RPMI8226 (cell line): ENCODE measurements around the gene OR4E1.
A peak's percentile ranks its signal among the peaks of the same experiment; 100 is the strongest.
"Not testable (repeated sequence)": the region's sequence is repeated elsewhere in the genome, so short reads cannot be mapped to it uniquely, and the experiment has no call there.

Experiments used
- DNase-seq: peaks from one replicate; pipeline ENCODE4 v3.0.0-alpha.2; 2015

Gene OR4E1, protein sequence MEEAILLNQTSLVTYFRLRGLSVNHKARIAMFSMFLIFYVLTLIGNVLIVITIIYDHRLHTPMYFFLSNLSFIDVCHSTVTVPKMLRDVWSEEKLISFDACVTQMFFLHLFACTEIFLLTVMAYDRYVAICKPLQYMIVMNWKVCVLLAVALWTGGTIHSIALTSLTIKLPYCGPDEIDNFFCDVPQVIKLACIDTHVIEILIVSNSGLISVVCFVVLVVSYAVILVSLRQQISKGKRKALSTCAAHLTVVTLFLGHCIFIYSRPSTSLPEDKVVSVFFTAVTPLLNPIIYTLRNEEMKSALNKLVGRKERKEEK

DNA sequence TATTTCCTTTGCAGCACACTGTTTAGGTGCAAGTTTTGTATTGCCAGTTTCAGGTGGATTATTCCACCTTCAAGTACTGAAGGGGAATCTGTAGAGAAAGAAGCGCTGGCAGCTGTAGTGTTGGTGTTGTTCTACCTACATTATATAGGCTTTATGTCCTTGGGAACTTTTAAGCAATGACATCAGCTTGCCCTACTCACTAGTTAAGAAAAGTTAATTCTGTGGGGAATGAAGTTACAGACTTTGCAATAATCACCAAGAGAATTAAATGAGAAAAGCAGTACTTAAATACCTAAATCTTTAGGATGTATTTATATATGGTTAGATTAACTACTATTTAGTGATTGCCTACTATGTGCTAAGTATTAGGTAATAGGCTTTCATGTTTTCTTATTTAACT is at the start of gene OR4E1:
TSS of gene OR4E1 (minus strand) at position 101 of the 400 bp plus-strand sequence. CDS start 2,883 bp downstream, outside the sequence.
- no peak for DNase-seq

DNA sequence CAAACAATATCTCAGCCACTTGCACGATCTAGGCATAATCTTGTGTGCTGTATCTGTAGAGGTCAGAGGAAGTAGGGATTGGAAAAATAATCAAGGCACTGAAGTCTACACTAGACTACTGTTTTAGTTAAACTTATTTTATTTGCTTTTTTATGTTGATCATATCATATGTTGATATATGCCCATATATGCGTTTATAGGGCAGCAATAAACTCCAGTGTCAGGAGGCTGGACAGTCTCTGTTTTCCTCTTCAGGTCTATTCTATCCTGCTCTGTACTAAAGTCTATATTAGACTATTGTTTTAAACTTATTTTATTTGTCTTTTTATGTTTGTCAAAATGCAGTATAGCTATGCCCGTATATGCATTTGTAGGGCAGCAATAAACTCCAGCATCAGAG is 47.9 kb upstream of the OR4E1 start:
- DNase-seq, result no peak

DNA sequence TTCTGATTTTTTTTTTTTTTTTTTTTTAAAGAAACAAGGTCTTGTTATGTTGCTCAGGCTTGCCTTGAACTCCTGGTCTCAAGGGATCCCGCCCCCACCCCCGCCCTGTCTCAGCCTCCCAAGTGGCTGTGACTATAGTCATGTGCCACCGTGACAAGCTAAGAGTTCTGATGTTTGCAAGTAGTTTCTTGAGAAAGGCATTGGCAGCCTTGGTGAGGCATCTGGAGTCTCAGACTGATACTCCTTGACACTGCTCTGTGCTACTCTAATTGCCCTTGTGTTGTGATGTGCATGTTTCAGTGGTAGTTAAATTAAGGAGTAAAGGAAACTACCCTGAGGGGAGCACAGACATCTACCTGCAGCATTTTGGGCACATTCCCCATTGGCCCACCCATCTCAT is 46.2 kb upstream of the OR4E1 start:
- no peak for DNase-seq

DNA sequence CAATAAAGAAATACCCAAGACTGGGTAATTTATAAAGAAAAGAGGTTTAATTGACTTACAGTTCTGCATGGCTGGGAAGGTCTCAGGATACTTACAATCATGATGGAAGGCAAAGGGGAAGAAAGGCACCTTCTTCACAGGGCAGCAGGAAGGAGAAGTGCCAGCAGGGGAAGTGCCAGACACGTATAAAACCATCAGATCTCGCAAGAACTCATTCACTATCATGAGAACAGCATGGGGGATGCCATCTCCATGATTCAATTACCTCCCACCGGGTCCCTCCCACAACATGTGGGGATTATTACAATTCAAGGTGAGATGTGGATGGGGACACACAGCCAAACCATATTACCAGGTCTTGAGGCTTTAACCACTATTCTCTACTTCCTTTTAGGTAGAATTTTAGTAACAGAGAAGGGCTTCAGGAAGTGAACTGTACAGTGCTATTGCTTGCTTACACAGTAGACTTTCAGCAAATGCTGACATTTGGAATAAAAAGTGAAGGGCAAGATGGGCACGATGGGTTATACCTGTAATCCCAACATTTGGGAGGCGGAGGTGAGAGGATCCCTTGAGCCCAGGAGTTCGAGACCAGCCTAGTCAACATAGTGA is 40.8 kb upstream of the OR4E1 start:
- no peak for DNase-seq

DNA sequence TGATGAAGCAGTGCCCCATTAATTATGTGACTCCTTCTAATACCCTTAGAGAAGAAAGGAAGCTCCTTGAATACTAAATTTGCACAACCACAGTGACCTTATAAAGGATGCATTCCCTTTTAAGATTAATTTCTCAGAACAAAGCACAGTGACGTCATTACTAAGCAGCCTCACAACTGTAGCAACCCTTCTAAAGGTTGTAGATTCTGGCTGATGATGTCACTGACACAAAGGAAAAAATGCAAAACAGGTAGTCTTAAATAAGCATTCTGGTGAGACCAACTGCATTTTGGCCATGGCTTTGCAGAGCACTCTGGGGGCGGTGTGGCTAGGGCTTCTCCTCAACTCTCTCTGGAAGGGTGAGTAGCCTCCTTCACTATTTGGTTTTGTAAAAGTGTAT is 38.4 kb upstream of the OR4E1 start:
- no peak for DNase-seq

DNA sequence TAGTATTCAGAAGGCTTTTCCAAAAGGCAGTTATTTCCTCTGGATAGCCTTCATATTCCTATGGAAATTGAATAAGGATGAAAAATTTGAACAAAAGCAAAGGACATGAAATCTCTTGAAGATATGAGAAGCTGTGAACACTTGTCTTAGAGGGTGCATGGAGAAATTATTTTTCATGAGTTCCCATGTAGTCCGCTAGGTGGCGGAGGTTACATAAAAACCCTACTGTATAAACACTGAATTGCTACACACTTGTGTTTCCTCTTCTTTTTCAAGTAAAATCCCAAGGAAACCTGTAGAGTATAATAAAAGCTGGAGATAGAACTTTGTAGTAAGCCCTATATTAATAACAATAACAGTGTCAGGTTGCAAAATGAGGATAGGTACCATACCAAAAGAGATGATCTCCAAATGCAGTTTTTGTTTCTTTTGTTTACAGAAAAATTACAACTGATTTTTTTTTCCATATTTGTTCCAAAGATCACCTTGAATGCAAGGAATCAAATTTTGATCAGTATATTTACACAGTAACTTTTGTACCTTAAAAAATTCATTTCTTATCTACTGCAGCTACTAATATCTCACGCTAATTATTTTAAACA is 37.8 kb upstream of the OR4E1 start:
- DNase-seq, result peak; percentile 36

DNA sequence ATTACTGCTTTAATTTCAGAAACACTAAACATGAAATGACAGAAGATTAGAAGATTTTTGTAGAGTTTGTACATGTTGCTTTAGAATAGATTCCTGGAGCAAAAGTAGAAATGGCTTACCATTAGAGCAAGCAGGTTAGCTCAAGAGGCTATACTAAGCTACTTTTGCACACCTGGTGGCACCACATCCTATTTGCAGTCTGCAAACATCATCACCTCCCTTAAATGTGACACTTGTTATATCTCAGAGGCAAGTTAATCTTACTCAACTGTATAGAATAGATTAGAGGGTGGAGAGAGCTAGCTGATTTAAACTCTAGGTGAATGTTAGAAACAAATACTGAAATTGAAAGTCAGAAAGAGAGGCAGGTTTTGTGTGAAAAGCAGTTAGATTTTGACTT is 30.7 kb upstream of the OR4E1 start:
- DNase-seq, result no peak

DNA sequence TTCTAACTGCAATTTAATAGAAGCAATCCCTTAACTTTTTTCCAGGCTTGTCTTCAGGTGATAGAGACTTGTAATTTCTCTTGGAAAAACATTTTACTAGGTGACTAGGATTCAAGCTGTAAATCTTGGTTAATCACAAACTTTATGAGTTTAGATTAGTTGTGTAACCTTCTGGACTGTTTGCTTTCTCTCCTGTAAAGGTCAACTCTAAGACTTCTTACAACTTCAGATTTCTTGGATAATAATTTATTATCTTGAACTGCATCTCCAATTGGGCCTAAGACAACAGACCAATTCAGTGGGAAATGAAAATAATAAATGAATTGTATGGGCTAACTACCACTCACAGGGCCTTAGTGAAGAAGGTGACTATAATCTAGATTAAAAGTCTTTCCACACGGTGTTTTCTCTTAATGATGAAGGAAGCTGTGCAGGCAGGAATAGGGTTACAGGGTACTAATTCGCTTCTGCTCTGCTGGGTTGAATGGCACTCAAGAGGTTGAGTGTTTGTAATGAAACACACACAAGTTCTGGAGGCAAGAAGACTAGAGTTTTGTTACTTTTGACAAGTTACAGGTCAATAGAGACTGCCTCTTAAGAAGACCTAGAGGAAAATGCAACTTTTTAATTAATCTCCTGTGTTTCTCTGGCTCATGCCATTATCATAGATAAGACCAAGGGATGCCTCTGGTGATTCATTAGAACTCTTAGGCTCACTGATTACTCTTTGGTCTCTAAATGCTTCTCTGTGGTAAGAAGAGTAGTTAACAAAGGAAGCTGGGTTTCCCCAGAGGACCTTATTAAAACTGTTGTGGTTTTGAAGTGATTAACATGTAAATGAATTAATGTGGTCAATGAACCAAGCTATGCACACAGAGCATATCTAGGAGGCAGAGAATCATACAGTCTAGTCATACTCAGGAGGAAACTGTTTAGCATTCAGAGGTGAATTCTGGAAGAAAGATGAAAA is 30.0 kb upstream of the OR4E1 start:
- no peak for DNase-seq

DNA sequence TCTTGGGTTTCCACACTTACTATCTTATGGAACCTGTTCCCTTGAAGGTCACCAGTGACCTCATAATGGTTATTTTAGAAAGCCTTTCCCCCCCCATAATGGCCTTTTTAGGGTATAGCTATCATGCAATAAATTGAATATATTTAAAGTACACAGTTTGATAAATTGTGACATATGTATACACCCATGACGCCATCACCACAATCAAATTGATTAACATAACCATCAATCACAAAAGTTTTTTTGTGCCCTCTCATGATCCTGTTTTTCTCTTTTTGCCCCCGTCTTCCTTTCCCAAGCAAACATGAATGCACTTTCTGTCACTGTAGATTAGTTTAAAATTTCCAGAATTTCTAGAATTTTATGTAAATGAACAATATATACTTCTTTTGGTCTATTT is 28.7 kb upstream of the OR4E1 start:
- DNase-seq, result no peak

DNA sequence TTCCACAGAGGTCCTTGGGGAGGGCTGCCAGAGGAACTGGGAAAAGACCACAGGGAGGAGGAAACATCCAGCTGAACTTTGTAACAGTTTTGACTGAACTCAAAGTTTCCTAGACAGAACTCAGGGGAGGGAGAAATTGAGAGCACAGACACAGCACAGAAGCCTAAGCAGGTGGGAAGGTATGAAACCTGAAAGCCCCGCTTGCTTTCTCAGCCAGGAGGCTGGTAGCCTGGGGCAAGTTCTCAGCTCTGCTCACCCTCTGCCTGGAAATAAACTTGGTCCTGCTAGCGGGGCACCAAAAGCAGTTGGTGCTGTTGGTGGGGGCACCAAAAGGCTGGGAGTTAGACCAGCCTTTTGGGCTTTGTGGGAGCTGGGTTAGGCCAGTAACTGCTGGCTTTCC is 25.9 kb upstream of the OR4E1 start:
- DNase-seq, result no peak

DNA sequence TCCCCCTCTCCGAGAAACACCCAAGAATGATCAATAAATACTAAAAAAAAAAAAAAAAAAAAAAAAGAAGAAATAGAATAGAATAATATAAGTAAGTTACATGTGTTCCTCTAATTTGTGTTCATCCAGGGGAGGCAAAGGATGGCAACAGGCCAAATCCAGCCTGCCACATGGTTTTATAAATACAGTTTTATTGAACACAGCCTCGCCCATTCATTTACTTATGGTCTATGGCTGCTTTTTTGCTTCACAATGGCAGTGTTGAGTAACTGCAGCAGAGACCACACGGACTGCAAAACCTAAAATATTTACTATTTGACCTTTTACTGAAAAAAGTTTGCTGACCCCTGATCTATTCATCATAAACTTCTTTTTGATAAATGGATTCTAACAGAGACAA is 24.9 kb upstream of the OR4E1 start:
- not testable (repeated sequence) for DNase-seq

DNA sequence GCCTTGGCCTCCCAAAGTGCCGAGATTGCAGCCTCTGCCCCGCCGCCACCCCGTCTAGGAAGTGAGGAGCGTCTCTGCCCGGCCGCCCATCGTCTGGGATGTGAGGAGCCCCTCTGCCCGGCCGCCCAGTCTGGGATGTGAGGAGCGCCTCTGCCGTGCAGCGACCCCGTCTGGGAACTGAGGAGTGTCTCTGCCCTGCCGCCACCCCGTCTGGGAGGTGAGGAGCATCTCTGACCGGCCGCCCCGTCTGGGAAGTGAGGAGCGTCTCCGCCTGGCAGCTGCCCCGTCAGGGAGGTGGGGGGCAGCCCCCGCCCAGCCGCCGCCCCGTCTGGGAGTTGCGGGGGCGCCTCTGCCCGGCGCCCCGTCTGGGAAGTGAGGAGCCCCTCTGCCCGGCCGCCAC is 24.0 kb upstream of the OR4E1 start:
- DNase-seq, result not testable (repeated sequence)

DNA sequence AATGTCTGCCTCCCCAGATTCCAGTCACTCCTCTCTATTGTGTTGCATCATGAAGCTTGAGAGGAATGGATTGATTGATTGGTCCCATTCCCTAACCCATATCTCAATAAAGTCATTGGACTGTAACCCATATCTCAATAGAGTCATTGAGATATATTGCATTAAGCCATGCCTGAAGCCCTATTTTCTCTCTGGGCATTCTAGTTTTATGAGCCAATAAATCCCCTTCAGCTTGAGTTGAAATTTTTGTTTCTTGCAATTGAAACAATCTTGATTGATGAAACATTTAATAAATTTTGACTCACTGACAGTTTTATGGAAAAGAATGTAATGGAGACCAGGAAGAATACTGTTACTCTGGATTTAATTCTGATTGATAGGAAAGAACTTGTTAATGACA is 20.8 kb upstream of the OR4E1 start:
- DNase-seq, result no peak

DNA sequence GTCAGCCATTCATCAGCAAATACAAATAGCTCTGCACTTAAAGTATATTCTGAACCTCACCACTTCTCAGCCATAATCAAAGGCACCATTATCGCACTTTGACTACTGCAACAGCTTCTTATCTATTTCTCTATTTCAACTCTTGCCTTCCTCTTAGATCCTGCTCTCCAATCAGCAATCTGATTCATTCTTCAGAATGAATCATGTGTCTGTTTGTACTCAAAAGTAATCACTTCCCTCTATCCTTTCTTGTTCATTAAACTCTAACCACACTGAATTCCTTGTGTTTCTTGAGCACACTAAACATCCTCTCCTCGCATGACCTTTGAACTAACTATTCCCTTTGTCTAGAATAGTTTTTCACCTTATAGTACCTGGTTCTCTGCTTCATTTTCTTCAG is 12.8 kb upstream of the OR4E1 start:
- DNase-seq, result no peak

DNA sequence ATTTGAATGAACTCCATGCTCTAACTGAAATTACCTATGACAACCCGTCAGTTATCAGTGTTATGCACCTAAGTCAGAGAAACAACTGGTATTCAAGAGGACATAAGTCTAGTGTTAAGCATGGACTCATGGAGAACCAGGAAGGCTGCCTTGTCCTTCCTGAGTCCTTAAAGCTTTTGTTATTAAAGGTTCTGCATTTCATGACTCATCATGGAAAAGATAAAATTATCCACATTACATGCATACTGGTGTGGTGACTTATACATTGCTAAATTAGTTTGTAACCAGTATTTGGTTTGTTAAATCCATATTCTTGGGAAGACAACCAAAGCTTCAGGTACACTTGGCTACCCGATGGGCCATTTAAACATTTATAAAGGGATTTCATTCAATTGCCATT is 6.5 kb upstream of the OR4E1 start:
- DNase-seq, result no peak

DNA sequence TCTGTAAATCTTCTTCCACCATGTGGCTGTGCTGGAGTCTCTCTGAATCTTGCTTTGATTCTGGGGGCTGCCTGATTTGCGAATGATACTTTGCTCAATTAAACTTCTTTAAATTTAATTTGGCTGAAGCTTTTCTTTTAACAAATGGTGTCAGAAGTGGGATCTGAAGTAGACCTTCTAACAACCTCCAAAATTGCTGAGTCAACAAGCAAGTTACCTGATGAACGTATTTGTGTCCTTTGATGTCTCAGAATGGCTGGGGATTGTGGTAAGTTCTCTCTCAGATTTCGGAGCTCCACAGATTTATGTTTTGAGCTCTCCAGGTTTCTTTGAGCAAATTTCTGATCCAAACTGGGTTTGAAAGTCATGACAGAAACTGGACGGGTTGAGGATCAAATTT is 1.9 kb upstream of the OR4E1 start:
- no peak for DNase-seq

DNA sequence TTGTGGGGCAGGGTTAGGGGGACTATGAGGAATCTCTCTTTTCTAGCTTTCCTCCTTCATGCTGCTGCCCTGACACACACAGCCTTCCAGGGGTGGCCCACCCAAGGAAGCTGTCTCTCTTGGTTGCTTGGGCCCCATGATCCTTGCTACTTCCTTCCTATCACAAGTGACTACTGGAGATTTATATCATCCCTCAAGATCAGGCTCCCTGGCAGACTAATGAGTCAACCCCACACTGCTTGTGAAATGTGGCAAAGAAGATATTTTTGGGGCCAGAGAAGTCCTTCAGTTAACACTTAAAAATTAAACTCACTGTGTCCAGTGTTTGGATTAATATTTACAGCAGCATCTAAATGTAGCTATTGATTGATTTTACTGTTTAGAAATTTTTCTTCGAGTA is 1.5 kb downstream of the OR4E1 start:
- no peak for DNase-seq

DNA sequence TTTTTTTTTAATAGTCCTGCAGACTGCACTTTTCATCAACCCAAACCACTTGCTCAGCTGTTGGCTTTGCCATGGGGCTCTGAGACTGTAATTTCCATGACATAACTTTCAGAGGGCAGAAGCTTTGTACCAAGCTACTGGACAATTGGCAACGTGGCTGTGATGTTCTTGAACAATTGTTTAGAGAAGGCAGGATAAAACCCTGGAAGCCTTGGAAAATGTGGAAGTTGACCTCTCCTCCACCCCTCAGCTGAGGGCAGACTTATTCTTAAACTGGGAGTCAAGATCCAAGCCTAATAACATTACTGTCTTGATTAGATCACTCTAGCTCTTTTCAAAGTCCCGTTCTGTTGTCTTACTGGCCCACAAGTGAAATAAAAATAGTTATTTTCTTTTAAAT is 2.2 kb downstream of the OR4E1 start:
- no peak for DNase-seq

DNA sequence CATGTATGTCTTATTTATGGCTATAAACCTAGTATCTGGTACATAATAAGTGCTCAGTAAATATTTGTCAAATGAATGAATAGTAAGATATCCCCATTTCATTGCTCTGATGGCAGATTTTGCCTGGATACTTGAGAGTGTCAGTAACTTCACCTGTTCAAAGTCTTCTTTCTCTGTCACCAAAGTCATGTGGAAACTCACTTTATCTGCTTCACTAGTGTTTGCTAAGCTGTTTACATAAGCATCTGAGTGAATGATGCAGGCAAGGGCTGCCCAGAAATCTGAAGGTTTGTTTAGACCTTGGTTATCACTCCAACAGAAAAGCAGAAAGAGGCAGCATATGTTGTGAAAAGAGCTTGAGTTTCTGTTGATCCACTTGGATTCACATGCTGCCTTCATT is 4.3 kb downstream of the OR4E1 start:
- DNase-seq, result no peak

DNA sequence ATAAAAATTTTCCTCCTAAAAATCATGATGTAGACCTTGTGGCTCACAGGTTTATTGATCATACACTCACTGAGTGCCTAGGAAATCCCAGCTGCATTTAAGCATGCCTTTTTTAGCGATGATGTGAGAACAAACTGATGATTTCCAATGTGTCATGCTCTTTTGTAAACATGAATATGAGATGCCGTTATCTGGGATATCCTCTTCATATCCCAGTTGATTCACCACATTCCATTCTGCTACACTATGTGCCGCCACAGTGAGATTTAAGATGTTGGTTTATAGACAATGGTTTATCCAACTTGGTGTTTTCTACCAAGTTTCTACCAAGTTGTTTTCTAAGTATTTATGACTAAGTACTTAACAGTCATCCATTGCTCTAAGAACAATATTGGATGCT is 5.2 kb downstream of the OR4E1 start:
- DNase-seq, result no peak

DNA sequence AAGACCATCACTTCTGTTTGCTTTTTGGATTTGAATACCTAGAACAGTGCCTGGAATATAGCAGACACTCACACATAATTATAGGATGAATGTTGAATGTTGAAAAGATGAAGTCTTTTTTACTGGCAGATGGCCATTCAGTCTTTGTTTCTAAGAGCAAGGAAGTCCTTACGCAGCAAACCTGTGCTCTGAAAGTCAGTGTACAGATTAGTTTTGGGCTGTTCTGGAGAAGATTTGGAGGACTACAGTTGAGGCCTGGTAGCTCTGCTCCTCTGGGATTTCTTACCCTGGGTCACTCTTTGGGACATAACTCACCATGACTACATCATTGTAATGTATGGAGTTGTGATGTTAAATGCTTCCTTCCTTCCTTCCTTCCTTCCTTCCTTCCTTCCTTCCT is 16.6 kb downstream of the OR4E1 start:
- no peak for DNase-seq

DNA sequence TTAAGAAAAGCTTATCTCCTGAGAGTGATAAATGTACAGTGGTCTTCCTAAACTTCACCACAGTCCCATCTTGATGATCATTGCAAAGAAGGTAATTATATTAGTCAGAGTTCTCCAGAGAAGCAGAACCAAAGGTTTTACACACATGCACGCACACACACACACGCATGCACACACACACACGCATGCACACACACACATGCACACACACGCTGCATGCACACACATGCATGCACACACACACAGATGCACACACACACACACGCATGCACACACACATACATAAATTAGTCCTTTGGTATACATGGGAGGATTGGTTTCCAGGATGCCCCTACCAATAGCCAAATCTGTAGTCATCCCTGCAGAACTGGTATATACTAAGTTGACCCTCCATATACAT is 19.4 kb downstream of the OR4E1 start:
- DNase-seq, result no peak

DNA sequence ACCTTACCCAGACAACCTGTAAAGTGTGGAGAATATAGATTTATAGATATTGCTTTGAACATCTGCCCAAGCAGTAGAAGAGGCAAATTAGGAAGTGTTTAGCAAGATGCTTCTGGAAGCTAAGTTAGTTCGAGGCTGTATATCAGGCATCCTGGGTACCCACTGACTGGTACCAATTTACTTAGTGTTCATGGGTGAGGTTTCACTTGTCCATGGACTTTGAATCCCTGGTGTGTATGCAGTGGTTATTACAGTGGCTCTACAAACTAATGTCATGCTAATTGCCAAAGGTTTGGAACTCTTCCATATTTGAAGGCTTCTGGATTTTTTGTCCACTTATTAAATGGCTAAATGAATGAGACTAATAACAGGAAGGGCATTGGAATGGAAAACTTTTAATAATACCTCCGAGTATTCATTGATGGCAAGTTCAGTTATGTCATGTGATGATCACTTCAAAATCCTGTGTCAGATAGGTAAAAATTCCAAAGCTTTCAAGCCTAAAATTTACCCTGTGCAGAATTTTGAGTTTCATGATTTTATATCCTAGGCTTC is 20.2 kb downstream of the OR4E1 start, which contains the start of gene OR4E2:
TSS of gene OR4E2 (plus strand) at position 505 of the 555 bp plus-strand sequence. CDS start 11,248 bp downstream, outside the sequence.
- DNase-seq, result no peak
